BE2C (cell line): Measurements from ENCODE around the gene TMEM219.

Experiments
- DNase-seq: peaks from one replicate; pipeline ENCODE4 v3.0.0-alpha.2; 2020
- H3K27me3 ChIP-seq: fragments of 250-450 bp; sonication (Bioruptor Pico); 2 replicates; pipeline ENCODE4 v1.5.1; 2020; ENCODE audit warnings: mild to moderate bottlenecking
- H3K36me3 ChIP-seq: fragments of 250-450 bp; sonication (Bioruptor Pico); 2 replicates; pipeline ENCODE4 v1.5.1; 2020; ENCODE audit warnings: mild to moderate bottlenecking
- H3K4me1 ChIP-seq: fragments of 250-450 bp; sonication (Bioruptor Pico); 2 replicates; pipeline ENCODE4 v1.5.1; 2020
- H3K4me3 ChIP-seq: 2 replicates; pipeline ENCODE4 v1.5.1; 2011; ENCODE audit warnings: low read depth, low read length
- H3K9me3 ChIP-seq: fragments of 250-450 bp; sonication (Bioruptor Pico); 2 replicates; pipeline ENCODE4 v1.5.1; 2020
- TF ChIP-seq, protein P1 (sequence below): IDR thresholded peaks from 2 replicates; pipeline ENCODE4 v1.5.1; 2012; ENCODE audit warnings: mild to moderate bottlenecking, low read depth, low read length

The TMEM219 gene

DNA sequence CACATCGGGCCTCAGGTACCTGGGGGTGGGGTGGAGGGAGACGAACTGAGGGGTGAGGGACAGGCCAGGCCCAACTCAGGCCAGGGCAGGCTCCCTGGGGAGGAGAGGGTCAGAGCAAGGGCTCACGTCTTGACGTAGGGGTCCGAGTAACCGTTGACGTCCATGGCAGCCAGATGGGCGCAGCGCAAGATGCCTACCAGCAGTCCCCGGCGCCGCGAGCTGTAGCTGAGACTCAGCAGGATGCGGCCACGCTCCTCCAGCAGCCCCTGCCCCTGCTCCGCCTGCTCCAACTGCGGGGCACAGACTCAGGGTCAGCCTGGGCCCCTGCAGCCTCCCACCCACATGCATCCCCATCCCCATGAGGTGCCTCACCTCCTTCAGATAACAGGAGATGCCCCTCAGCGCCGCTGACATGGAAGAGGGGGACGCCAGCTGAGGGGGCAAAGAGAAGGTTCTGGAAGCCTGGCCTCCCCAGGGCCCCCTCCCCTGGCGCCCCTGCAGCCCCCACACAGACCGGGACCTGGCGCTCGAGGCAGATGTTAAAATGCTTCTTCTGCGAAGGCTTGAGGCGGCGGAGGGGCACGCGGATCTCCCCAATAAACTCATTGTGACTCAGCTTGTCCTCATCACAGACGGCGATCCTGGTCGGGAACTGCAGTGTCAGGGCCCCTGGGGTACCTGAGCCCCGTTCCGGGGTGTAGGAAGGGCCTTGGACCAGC is 44.9 kb downstream of the TMEM219 start:
- no peaks in the 10 kb centered on the region for H3K9me3 ChIP-seq
- TF ChIP-seq, protein P1, sequence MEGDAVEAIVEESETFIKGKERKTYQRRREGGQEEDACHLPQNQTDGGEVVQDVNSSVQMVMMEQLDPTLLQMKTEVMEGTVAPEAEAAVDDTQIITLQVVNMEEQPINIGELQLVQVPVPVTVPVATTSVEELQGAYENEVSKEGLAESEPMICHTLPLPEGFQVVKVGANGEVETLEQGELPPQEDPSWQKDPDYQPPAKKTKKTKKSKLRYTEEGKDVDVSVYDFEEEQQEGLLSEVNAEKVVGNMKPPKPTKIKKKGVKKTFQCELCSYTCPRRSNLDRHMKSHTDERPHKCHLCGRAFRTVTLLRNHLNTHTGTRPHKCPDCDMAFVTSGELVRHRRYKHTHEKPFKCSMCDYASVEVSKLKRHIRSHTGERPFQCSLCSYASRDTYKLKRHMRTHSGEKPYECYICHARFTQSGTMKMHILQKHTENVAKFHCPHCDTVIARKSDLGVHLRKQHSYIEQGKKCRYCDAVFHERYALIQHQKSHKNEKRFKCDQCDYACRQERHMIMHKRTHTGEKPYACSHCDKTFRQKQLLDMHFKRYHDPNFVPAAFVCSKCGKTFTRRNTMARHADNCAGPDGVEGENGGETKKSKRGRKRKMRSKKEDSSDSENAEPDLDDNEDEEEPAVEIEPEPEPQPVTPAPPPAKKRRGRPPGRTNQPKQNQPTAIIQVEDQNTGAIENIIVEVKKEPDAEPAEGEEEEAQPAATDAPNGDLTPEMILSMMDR, result no peak
- DNase-seq, result no peak

GRCh38 chr16:30007378-30007895 is 45.6 kb downstream of the TMEM219 start:
- Histone ChIP-seq H3K4me1 (peaks cover 3% of the 10 kb centered on the region; the same call in 1 of the 2 replicates), H3K4me3 (no peak overlapping the region), H3K9me3 (no peaks in the 10 kb centered on the region), H3K36me3 (peaks cover 4% of the 10 kb centered on the region; the same call in 1 of the 2 replicates), H3K27me3 (no peaks in the 10 kb centered on the region)
- DNase-seq, result no peak
- TF ChIP-seq, protein P1, result no peak

More for the DNA sequence above, 44.9 kb downstream of the TMEM219 start:
- Histone ChIP-seq H3K4me3 (no peak overlapping the region), H3K36me3 (peaks cover 4% of the 10 kb centered on the region; the same call in 1 of the 2 replicates), H3K4me1 (peaks cover 3% of the 10 kb centered on the region; the same call in 1 of the 2 replicates), H3K27me3 (no peaks in the 10 kb centered on the region)

DNA sequence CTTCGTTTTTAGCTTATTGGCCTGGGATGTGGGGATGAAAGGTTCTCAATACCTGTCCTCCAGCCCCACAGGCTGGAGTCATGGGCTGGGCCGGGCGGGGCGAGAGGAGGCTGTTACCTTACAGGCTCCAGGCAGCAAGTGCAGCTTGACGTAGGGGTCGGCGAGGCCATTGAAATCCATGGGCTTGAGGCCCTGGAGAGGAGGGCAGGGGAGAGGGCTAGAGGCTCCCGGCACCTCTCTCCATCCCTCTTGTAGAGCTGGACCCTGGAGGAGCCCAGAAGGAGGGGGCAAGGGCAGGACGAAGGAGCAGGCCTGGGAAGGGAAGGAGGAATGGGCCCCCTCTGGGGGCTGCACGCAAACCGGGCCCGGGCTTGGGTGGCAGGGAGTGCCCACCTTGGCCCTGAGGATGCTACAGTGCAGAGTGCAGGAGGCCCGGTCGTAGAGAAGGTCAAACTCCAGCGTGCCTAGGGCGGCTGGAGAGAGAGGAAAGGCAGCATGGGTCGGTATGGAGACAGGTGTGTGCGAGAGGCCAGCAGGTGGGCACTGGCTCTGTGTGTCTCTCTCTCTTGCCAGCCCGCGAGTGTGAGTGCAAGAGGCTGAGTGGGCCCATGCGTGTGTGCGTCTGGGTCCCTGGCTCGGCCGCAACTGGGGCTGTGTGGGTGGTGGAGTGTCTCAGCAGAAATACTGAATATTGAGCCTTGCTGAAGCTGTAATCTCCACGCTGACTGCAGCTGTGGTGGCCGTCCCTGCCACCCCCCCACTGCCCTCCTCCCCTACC is 47.4 kb downstream of the TMEM219 start:
- no peak overlapping the region for H3K4me3 ChIP-seq
- no peaks in the 10 kb centered on the region for H3K27me3 ChIP-seq
- no peak for DNase-seq
- H3K36me3 ChIP-seq, result no peaks in the 10 kb centered on the region
- peaks cover 3% of the 10 kb centered on the region; the same call in 1 of the 2 replicates for H3K4me1 ChIP-seq
- TF ChIP-seq, protein P1, result no peak
- H3K9me3 ChIP-seq, result no peaks in the 10 kb centered on the region

GRCh38 chr16:30009990-30010843 is 48.3 kb downstream of the TMEM219 start:
- Histone ChIP-seq H3K27me3 (no peaks in the 10 kb centered on the region), H3K36me3 (no peaks in the 10 kb centered on the region), H3K4me1 (no peaks in the 10 kb centered on the region), H3K9me3 (no peaks in the 10 kb centered on the region), H3K4me3 (peak overlapping the region; percentile 54)
- TF ChIP-seq, protein P1, result no peak
- no peak for DNase-seq

DNA sequence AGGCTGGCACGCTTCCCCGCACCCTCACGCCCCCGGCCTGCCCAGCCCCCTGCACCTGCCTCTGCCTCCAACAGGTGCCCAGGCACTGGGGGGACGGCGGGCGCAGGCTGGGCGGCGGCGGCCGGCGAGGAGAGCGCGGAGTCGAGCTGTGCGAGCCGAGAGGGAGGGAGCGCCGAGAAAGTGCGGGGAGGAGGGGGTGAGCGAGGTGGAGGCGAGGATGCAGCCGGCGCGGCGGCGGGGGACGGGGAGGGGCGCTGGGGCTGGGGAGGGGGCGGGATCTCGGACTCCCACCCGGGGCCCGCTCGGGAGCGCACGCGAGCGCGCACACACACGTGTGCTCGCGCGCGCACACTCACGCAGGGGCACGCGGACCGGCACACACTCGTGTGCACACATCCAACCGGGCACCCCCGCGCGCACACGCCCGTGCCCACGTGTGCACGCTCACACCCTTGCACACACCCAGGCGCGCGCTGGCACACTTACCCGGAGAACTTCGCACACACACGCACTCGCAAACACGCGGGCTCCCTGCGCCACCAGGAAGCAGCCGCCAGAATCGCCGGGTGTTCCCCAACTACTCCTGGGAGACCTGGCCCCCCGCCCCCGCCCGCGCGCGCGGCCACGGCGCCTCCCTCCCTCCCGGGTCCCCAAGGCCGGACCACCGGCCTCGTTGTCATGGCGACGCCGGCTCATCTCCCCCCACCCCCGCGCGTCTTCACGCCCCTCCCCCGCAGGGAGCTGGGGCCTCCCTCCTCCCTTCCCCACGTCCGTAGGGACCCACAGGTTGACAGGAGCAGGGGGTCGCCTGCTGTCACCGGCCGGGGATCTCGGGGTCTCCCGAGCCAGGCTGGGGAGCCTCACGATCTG is 49.2 kb downstream of the TMEM219 start, which contains the start of gene DOC2A:
Gene DOC2A, minus strand, starts transcription at position 184 of the 870 bp plus-strand sequence. CDS start 805 bp downstream, outside the sequence.
- no peaks in the 10 kb centered on the region for H3K27me3 ChIP-seq
- no peaks in the 10 kb centered on the region for H3K4me1 ChIP-seq
- no peaks in the 10 kb centered on the region for H3K36me3 ChIP-seq
- TF ChIP-seq, protein P1, result no peak
- H3K9me3 ChIP-seq, result no peaks in the 10 kb centered on the region
- DNase-seq, result peak; percentile 65
- H3K4me3 ChIP-seq, result peak within 1 kb of the TSS; percentile 54
